HG03066 (cell line): Measurements from ENCODE around the gene PAGE4.

ENCODE experiments used
- ATAC-seq: cut with Tn5 transposase; IDR thresholded peaks from one replicate; pipeline ENCODE4 v1.9.1; 2021; ENCODE audit warnings: low read depth; ENCODE audit not compliant: unreplicated experiment

The PAGE4 gene

GRCh38 chrX:49829016-49829415, at the start of gene PAGE4:
Gene PAGE4, plus strand, starts transcription at chrX:49829303. Its CDS starts 1,126 bp downstream, at chrX:49830429.
- ATAC-seq, result no peak

GRCh38 chrX:49784747-49785280, 44.3 kb upstream of the PAGE4 start:
- no peak for ATAC-seq

- no peak for ATAC-seq
Measured at GRCh38 chrX:49792376-49792775, 36.7 kb upstream of the PAGE4 start.

- no peak for ATAC-seq
Measured at GRCh38 chrX:49793686-49794085, 35.4 kb upstream of the PAGE4 start.

- no peak for ATAC-seq
Measured at GRCh38 chrX:49799828-49800227, 29.3 kb upstream of the PAGE4 start.

- ATAC-seq, result no peak
Measured at GRCh38 chrX:49809891-49810632, 19.0 kb upstream of the PAGE4 start.

GRCh38 chrX:49812177-49812576, 16.9 kb upstream of the PAGE4 start:
- ATAC-seq, result no peak

GRCh38 chrX:49816435-49816834, 12.7 kb upstream of the PAGE4 start:
- ATAC-seq, result no peak

GRCh38 chrX:49838374-49838773, 9.3 kb downstream of the PAGE4 start:
- ATAC-seq, result peak; percentile 51

- no peak for ATAC-seq
Measured at GRCh38 chrX:49840679-49841078, 11.6 kb downstream of the PAGE4 start.

GRCh38 chrX:49842621-49843020, 13.5 kb downstream of the PAGE4 start:
- no peak for ATAC-seq

GRCh38 chrX:49844611-49845010, 15.5 kb downstream of the PAGE4 start:
- no peak for ATAC-seq

GRCh38 chrX:49845701-49846403, 16.7 kb downstream of the PAGE4 start:
- ATAC-seq, result no peak

GRCh38 chrX:49846522-49846921, 17.4 kb downstream of the PAGE4 start:
- no peak for ATAC-seq

GRCh38 chrX:49848275-49848674, 19.2 kb downstream of the PAGE4 start:
- ATAC-seq, result no peak

GRCh38 chrX:49850028-49850427, 20.9 kb downstream of the PAGE4 start:
- no peak for ATAC-seq

GRCh38 chrX:49853661-49854060, 24.6 kb downstream of the PAGE4 start:
- no peak for ATAC-seq

- no peak for ATAC-seq
Measured at GRCh38 chrX:49856819-49857218, 27.7 kb downstream of the PAGE4 start.

- no peak for ATAC-seq
Measured at GRCh38 chrX:49858341-49858740, 29.2 kb downstream of the PAGE4 start.

GRCh38 chrX:49859491-49859890, 30.4 kb downstream of the PAGE4 start:
- ATAC-seq, result no peak

GRCh38 chrX:49860867-49861535, 31.9 kb downstream of the PAGE4 start:
- no peak for ATAC-seq
